HG03097 (cell line): Measurements from ENCODE around the gene NMBR.
A peak's percentile ranks its signal among the peaks of the same experiment; 100 is the strongest.
"Not testable (repeated sequence)": the region's sequence is repeated elsewhere in the genome, so short reads cannot be mapped to it uniquely, and the experiment has no call there.

Experiments used
- ATAC-seq: cut with Tn5 transposase; IDR thresholded peaks from one replicate; pipeline ENCODE4 v1.9.1; 2021; ENCODE audit not compliant: unreplicated experiment, low FRiP score

The NMBR gene

DNA sequence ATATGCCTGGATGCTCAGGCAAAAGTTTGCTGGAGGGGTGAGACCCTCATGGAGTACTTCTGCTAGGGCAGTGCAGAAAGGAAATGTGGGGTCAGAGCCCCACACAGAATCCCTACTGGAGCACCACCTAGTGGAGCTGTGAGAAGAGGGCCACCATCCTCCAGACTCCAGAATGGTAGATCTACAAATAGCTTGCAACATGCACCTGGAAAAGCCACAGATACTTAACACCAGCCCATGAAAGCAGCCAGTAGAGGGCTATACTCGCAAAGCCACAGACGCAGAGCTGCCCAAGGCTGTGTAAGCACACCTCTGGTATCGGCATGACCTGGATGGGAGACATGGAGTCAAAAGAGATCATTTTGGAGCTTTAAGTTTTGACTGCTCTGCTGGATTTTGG is 74.9 kb downstream of the NMBR start:
- no peak for ATAC-seq

DNA sequence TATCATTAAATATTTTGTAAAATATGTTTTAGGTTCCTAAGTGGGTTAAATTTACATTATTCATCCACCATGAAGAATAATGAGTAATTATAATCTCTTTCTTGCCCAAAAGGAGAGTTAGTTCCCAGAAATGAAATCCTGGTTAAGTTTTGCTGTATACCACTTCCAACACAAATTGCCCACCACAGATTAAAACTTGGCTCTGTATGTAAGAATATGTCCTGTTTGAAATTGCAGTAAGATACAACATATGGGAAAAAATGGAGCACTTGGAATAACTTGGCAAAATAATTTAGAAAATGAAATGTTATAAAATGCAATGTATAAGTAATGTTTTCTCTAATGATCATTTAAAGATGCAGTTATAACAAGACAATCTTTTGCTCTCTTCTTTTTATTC is 78.5 kb downstream of the NMBR start:
- ATAC-seq: no peak

DNA sequence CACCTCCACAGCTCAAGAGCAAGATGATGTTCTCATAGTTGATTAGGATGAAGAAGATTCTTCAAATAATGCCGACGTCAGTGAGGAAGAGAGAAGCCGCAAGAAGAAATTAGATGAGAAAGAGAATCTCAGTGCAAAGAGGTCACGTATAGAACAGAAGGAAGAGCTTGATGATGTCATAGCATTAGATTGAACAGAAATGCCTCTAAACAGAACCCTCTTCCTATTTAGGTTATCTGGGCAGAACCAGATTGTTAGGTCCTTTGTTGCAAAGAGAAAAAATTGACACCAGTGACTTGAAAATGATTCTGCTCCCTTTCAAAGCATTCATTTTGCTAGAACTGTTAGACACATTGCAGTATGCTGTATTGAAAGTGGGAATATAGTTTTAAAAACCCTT is 84.1 kb downstream of the NMBR start:
- not testable (repeated sequence) for ATAC-seq

- ATAC-seq: no peak
These were observed 88.2 kb downstream of the NMBR start for GRCh38 chr6:142058551-142059290.

DNA sequence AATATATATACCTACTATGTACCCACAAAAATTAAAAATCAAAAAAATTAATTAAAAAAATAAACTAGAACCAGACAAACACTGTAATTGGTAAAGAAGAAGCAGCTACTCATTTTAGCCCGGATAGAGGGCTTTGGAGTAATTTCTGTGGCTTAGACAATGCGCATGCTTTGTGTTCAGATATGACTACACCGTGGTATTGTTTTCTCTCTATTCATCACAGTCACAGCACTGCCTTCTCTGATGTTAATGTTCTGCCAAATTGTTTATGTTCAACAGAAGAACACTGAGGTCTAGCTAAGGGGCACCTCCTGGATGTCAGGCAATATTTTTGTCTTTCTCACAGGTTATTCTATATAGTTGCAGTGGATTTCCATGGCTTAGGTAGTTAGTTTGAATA is 91.7 kb downstream of the NMBR start:
- peak; percentile 97 for ATAC-seq

- no peak for ATAC-seq
These were observed 95.5 kb downstream of the NMBR start for GRCh38 chr6:142051404-142051803.

- no peak for ATAC-seq
These were observed 98.3 kb downstream of the NMBR start for GRCh38 chr6:142048593-142048980.

DNA sequence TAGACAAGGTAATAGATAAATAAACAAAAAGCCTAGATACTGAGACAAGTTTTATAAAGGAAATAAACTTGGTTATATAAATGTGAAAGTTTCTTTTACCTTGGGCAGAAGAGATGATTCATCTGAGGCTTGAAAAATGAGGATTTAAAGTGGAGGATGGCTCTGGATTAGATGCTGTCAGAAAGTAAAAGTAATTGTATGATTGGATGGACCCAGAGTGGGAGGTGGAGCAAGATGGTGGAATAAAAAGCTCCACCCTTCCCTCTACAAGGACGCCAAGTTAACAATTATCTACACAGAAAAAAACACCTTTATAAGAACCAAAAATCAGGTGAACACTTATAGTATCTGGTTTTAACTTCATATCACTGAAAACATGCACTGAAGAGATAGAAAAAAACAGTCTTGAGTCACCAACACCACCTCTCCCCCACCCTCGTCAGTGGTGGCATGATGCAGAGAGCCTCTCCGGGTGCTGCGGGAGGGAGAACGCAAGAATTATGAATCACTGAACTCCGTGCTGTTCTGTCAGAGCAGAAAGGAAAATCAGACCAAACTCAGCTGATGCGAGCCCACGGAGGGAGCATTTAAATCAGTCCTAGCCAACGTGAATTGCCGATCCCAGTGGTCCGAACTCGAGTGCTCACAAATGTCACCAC is 98.9 kb downstream of the NMBR start:
- no peak for ATAC-seq

DNA sequence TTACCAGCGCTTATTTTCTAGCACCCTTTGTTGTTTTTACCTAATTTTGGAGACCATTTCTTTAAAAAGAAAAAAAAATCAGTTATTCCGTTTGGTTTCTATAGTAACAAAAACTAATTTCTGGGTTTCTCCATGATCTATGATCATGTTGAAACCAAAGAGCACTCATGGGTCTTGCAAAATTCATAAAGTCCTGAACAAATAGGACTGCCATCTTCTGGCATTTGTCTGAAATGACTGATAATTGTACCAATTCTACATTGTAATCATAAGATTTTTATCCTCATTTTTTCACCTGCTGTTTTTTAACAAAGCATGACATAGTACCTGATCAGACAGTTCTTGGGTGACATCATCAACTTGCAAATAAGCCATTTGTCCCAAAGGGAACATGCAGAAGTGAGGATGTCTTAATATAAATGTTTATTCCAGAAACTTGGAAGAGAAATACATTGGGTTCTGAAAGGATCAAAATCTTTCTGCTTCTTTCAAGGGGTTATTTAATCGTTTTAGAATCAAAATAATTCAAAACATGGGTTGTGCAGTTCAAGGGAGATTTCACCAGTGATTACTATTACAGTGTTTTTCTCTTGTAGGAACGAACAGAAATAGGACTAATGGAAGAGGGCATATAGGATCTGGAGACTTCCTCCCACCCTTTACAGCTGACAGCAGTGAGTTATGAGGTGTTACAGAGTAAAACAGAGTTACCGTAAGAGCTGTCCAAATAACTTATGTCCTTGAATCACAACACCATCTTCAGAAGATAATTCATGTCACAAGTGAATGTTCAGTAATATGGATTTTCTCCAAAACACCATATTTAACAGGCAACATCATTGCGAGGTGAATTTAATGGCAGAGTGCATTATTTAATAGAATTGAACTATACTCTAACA is 101.3 kb downstream of the NMBR start:
- no peak for ATAC-seq

DNA sequence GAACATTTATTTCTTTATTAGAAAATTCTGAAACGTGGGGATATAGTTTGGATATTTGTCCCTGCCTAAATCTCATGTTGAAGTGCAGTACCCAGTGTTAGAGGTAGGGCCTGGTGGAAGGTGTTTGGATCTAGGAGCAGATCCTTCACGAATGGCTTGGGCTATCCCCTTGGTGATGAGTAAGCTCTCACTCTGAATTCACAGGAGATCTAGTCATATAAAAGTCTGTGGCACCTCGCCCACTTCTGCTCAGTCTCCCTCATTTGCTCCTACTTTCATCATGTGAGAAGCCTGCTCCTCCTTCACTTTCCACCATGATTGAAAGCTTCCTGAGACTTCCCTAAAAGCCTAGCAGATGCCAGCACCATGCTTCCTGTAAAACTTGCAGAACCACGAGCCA is 111.0 kb downstream of the NMBR start:
- no peak for ATAC-seq

GRCh38 chr6:142031035-142031434 is 115.9 kb downstream of the NMBR start:
- ATAC-seq: no peak

DNA sequence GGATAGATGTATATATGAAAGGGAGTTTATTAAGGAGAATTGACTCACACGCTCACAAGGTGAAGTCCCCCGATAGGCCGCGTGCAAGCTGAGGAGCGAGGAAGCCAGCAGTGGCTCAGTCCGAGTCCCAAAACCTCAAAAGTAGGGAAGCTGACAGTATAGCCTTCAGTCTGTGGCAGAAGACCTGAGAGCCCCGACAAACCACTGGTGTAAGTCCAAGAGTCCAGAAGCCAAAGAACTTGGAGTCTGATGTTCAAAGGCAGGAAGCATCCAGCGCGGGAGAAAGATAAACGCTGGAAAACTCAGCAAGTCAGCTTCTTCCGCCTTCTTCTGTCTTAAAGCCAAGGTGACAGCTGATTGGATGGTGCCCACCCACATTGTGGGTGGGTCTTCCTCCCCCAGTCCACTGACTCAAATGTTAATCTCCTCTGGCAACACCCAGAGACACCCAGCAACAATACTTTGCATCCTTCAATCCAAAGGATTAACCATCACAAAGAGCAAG is 116.8 kb downstream of the NMBR start:
- no peak for ATAC-seq

GRCh38 chr6:142028527-142028926 is 118.4 kb downstream of the NMBR start:
- no peak for ATAC-seq

- not testable (repeated sequence) for ATAC-seq
These were observed 119.1 kb downstream of the NMBR start for GRCh38 chr6:142027804-142028203.

DNA sequence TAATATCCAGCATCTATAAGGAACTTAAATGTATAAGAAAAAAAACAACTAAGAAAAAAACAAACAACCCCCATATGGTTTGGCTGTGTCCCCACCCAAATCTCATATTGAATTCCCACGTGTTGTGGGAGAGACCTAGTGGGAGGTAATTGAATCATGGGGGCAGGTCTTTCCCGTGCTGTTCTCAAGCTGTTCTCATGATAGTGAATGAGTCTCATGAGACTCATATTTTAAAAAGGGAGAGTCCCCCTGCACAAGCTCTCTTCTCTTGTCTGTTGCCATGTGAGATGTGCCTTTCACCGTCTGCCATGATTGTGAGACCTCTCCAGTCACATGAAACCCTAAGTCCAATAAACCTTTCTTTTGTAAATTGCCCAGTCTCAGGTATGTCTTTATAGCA is 119.8 kb downstream of the NMBR start:
- ATAC-seq: no peak

DNA sequence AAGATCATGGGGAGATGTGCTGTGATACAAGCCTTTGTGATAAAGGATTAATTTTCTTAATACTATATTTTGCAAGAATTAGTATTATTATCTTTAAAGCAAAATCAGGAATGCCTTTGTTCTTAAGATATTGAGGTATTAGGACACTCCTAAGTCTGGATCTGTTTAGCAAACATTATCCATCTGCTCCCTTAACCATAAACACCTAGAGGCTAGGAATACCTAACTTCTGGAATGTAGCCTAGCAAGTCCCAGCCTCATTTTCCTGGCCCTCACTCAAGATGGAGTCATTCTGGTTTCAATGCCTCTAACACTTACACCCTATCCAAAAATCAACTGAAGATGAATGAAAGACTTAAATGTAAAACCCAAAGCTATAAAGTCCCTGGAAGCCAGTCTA is 120.5 kb downstream of the NMBR start:
- ATAC-seq: no peak
